HEK293 (cell line): Measurements from ENCODE around the gene ANO1.

Experiments
- CTCF ChIA-PET: fragments of 350-600 bp; formaldehyde crosslinking; extraction: SDS; loops from one replicate; lab custom pipeline; 2021; ENCODE audit warnings: antibody characterized with exemption; lab: Yijun Ruan, JAX
- POLR2A ChIA-PET: fragments of 300-600 bp; formaldehyde crosslinking; extraction: SDS; loops from one replicate; lab custom pipeline; 2020; ENCODE audit warnings: antibody characterized with exemption, inconsistent platforms; lab: Yijun Ruan, JAX
- H3K27ac ChIP-seq: fragments of 200-500 bp; sonication (Bioruptor generic); 2 replicates; pipeline ENCODE4 v1.5.1; 2014; ENCODE audit warnings: low read depth, low read length, control low read depth, inconsistent platforms; ENCODE audit errors: extremely low read depth
- H3K36me3 ChIP-seq, 2 experiments: fragments of 200-500 bp in 1 of 2; sonication (Bioruptor generic) in 1 of 2; 1 replicate in 1 of 2; 2 replicates in 1 of 2; pipeline ENCODE4 v1.5.1; 2014 to 2017; ENCODE audit warnings: inconsistent platforms in 2 of 2, low read length in 2 of 2; ENCODE audit not compliant: control insufficient read depth in 2 of 2, insufficient read depth in 1 of 2
- H3K4me1 ChIP-seq: fragments of 200-500 bp; sonication (Bioruptor generic); 2 replicates; pipeline ENCODE4 v1.5.1; 2014; ENCODE audit warnings: mild to moderate bottlenecking, low read length, inconsistent platforms; ENCODE audit not compliant: control insufficient read depth, insufficient read depth
- H3K4me3 ChIP-seq: 2 replicates; pipeline ENCODE4 v1.5.1; 2011; ENCODE audit warnings: low read depth, mild to moderate bottlenecking, control low read depth, low read length, moderate library complexity
- H3K9me3 ChIP-seq: fragments of 200-500 bp; sonication (Bioruptor generic); 2 replicates; pipeline ENCODE4 v1.5.1; 2014; ENCODE audit warnings: low read depth, low read length, inconsistent platforms; ENCODE audit not compliant: control insufficient read depth, insufficient read depth
- GFI1B ChIP-seq: fragments of 450-650 bp; formaldehyde crosslinking; IDR thresholded peaks from 2 replicates; pipeline ENCODE4 v1.5.1; 2016; ENCODE audit warnings: missing biosample characterization, missing genetic modification characterization
- GLIS1 ChIP-seq: fragments of 450-650 bp; formaldehyde crosslinking; IDR thresholded peaks from 2 replicates; pipeline ENCODE4 v1.5.1; 2016; ENCODE audit warnings: missing biosample characterization, missing genetic modification characterization
- GLIS2 ChIP-seq: fragments of 450-650 bp; formaldehyde crosslinking; IDR thresholded peaks from 2 replicates; pipeline ENCODE4 v1.5.1; 2016; ENCODE audit warnings: missing biosample characterization, missing genetic modification characterization
- KLF10 ChIP-seq: fragments of 450-650 bp; IDR thresholded peaks from 2 replicates; pipeline ENCODE4 v1.5.1; 2018; ENCODE audit warnings: missing biosample characterization, mild to moderate bottlenecking, missing genetic modification characterization
- KLF9 ChIP-seq: fragments of 450-650 bp; formaldehyde crosslinking; IDR thresholded peaks from 2 replicates; pipeline ENCODE4 v1.5.1; 2016; ENCODE audit warnings: missing biosample characterization, missing genetic modification characterization, low read depth
- REST ChIP-seq: fragments of 450-650 bp; formaldehyde crosslinking; IDR thresholded peaks from 2 replicates; pipeline ENCODE4 v1.5.1; 2016; ENCODE audit warnings: missing biosample characterization, missing genetic modification characterization
- SCRT1 ChIP-seq: fragments of 450-650 bp; formaldehyde crosslinking; IDR thresholded peaks from 2 replicates; pipeline ENCODE4 v1.5.1; 2016; ENCODE audit warnings: missing biosample characterization, missing genetic modification characterization, borderline replicate concordance
- SCRT2 ChIP-seq: fragments of 450-650 bp; formaldehyde crosslinking; IDR thresholded peaks from 2 replicates; pipeline ENCODE4 v1.5.1; 2016; ENCODE audit warnings: missing biosample characterization, missing genetic modification characterization
- TRIM28 ChIP-seq: IDR thresholded peaks from 2 replicates; pipeline ENCODE4 v1.6.1; 2011; ENCODE audit warnings: low read length, control low read depth, borderline replicate concordance
- TSHZ1 ChIP-seq: fragments of 450-650 bp; formaldehyde crosslinking; IDR thresholded peaks from 2 replicates; pipeline ENCODE4 v1.5.1; 2016; ENCODE audit warnings: missing biosample characterization, missing genetic modification characterization, borderline replicate concordance
- WT1 ChIP-seq: fragments of 450-650 bp; formaldehyde crosslinking; IDR thresholded peaks from 2 replicates; pipeline ENCODE4 v1.5.1; 2016; ENCODE audit warnings: missing biosample characterization, missing genetic modification characterization
- ZBTB21 ChIP-seq: fragments of 450-650 bp; formaldehyde crosslinking; IDR thresholded peaks from 2 replicates; pipeline ENCODE4 v1.5.1; 2017; ENCODE audit warnings: missing biosample characterization, missing genetic modification characterization
- ZBTB44 ChIP-seq: fragments of 450-650 bp; IDR thresholded peaks from 2 replicates; pipeline ENCODE4 v1.5.1; 2018; ENCODE audit warnings: missing biosample characterization, mild to moderate bottlenecking, missing genetic modification characterization
- ZEB2 ChIP-seq: fragments of 450-650 bp; formaldehyde crosslinking; IDR thresholded peaks from 2 replicates; pipeline ENCODE4 v1.5.1; 2016; ENCODE audit warnings: missing biosample characterization, missing genetic modification characterization
- ZFP69B ChIP-seq: fragments of 450-650 bp; formaldehyde crosslinking; IDR thresholded peaks from 2 replicates; pipeline ENCODE4 v1.5.1; 2016; ENCODE audit warnings: missing biosample characterization, missing genetic modification characterization
- ZNF18 ChIP-seq: fragments of 450-650 bp; formaldehyde crosslinking; IDR thresholded peaks from 2 replicates; pipeline ENCODE4 v1.5.1; 2016; ENCODE audit warnings: missing biosample characterization, missing genetic modification characterization
- ZNF19 ChIP-seq: fragments of 450-650 bp; formaldehyde crosslinking; IDR thresholded peaks from 2 replicates; pipeline ENCODE4; 2016; ENCODE audit warnings: missing biosample characterization, missing genetic modification characterization, low read depth
- ZNF211 ChIP-seq: fragments of 450-650 bp; formaldehyde crosslinking; IDR thresholded peaks from 2 replicates; pipeline ENCODE4 v1.5.1; 2016; ENCODE audit warnings: low read depth, missing biosample characterization, missing genetic modification characterization
- ZNF214 ChIP-seq: fragments of 450-650 bp; formaldehyde crosslinking; IDR thresholded peaks from 2 replicates; pipeline ENCODE4 v1.5.1; 2017; ENCODE audit warnings: missing biosample characterization, mild to moderate bottlenecking, missing genetic modification characterization, borderline replicate concordance
- ZNF24 ChIP-seq: fragments of 450-650 bp; formaldehyde crosslinking; IDR thresholded peaks from 2 replicates; pipeline ENCODE4 v1.5.1; 2016; ENCODE audit warnings: missing biosample characterization, missing genetic modification characterization
- ZNF266 ChIP-seq: fragments of 450-650 bp; formaldehyde crosslinking; IDR thresholded peaks from 2 replicates; pipeline ENCODE4 v1.5.1; 2016; ENCODE audit warnings: missing biosample characterization, missing genetic modification characterization, low read depth
- ZNF292 ChIP-seq: fragments of 450-650 bp; formaldehyde crosslinking; IDR thresholded peaks from 2 replicates; pipeline ENCODE4 v1.5.1; 2016; ENCODE audit warnings: low read depth, missing biosample characterization, missing genetic modification characterization, borderline replicate concordance
- ZNF423 ChIP-seq: fragments of 450-650 bp; formaldehyde crosslinking; IDR thresholded peaks from 2 replicates; pipeline ENCODE4 v1.5.1; 2016; ENCODE audit warnings: missing biosample characterization, missing genetic modification characterization
- ZNF561 ChIP-seq: fragments of 450-650 bp; IDR thresholded peaks from 2 replicates; pipeline ENCODE4 v1.5.1; 2018; ENCODE audit warnings: missing biosample characterization, missing genetic modification characterization, borderline replicate concordance
- ZNF571 ChIP-seq: fragments of 450-650 bp; formaldehyde crosslinking; IDR thresholded peaks from 2 replicates; pipeline ENCODE4 v1.5.0; 2017; ENCODE audit warnings: missing biosample characterization, missing genetic modification characterization
- ZNF747 ChIP-seq: fragments of 450-650 bp; formaldehyde crosslinking; IDR thresholded peaks from 2 replicates; pipeline ENCODE4 v1.5.1; 2016; ENCODE audit warnings: missing biosample characterization, missing genetic modification characterization
- ZNF776 ChIP-seq: fragments of 450-650 bp; formaldehyde crosslinking; IDR thresholded peaks from 2 replicates; pipeline ENCODE4 v1.5.0; 2017; ENCODE audit warnings: missing biosample characterization, missing genetic modification characterization, borderline replicate concordance
- ZNF843 ChIP-seq: fragments of 450-650 bp; formaldehyde crosslinking; IDR thresholded peaks from 2 replicates; pipeline ENCODE4 v1.5.1; 2016; ENCODE audit warnings: missing biosample characterization, missing genetic modification characterization

Gene ANO1

GRCh38 chr11:70111269-70112016 is 33.3 kb downstream of the ANO1 start:
- Histone ChIP-seq H3K9me3 (no peaks in the 10 kb centered on the region), H3K27ac (peak overlapping the region; percentile 11; the same call in 1 of the 2 replicates), H3K4me1 (peaks cover 3% of the 10 kb centered on the region; the same call in 1 of the 2 replicates), H3K36me3 (no peaks in the 10 kb centered on the region), H3K4me3 (no peak overlapping the region)
- CTCF ChIA-PET, result interaction anchor here (0.8 to 1.1 kb wide), 2 partner anchors 192 to 200 kb away, joined by 3 read pairs; no protein-coding TSS in a partner anchor
- POLR2A ChIA-PET, result no interaction called here
- no peak for TF ChIP-seq ZNF19 (tag by site-specific recombination)
- TF ChIP-seq GFI1B (tag by site-specific recombination), result no peak
- TF ChIP-seq KLF10, result peak; percentile 66; the same call in 1 of the 2 replicates
- peak; percentile 83 for TF ChIP-seq WT1 (tag by site-specific recombination)
- no peak for TF ChIP-seq SCRT2 (tag by site-specific recombination)
- TF ChIP-seq ZNF843 (tag by site-specific recombination), result 0 out of 2 replicates have a peak, but pooled peaks have one; percentile 29
- TF ChIP-seq ZNF18 (tag by site-specific recombination), result peak; percentile 53
- peak; percentile 29; the same call in 1 of the 2 replicates for TF ChIP-seq TRIM28
- TF ChIP-seq ZEB2 (tag by site-specific recombination), result peak; percentile 30; the same call in 1 of the 2 replicates
- TF ChIP-seq ZNF747 (tag by site-specific recombination), result no peak
- TF ChIP-seq ZNF214 (tag by site-specific recombination), result no peak
- TF ChIP-seq REST (tag by site-specific recombination), result no peak
- no peak for TF ChIP-seq ZNF571 (tag by site-specific recombination)
- 0 out of 2 replicates have a peak, but pooled peaks have one; percentile 40 for TF ChIP-seq ZBTB44
- no peak for TF ChIP-seq ZNF292 (tag by site-specific recombination)
- TF ChIP-seq GLIS2 (tag by site-specific recombination), result peak; percentile 50
- TF ChIP-seq ZBTB21 (tag by site-specific recombination), result peak; percentile 68
- no peak for TF ChIP-seq ZNF211 (tag by site-specific recombination)
- peak; percentile 63 for TF ChIP-seq KLF9
- TF ChIP-seq ZNF776 (tag by site-specific recombination), result no peak
- TF ChIP-seq ZFP69B (tag by site-specific recombination), result 0 out of 2 replicates have a peak, but pooled peaks have one; percentile 38
- TF ChIP-seq ZNF24 (tag by site-specific recombination), result 0 out of 2 replicates have a peak, but pooled peaks have one; percentile 29
- no peak for TF ChIP-seq SCRT1
- no peak for TF ChIP-seq ZNF561 (tag by site-specific recombination)
- TF ChIP-seq ZNF423, result peak; percentile 81
- TF ChIP-seq TSHZ1 (tag by site-specific recombination), result peak; percentile 77; the same call in 1 of the 2 replicates
- TF ChIP-seq ZNF266 (tag by site-specific recombination), result no peak
- peak; percentile 96 for TF ChIP-seq GLIS1 (tag by site-specific recombination)
